ENCODE measurements around the gene CSNK1A1L.

DNA sequence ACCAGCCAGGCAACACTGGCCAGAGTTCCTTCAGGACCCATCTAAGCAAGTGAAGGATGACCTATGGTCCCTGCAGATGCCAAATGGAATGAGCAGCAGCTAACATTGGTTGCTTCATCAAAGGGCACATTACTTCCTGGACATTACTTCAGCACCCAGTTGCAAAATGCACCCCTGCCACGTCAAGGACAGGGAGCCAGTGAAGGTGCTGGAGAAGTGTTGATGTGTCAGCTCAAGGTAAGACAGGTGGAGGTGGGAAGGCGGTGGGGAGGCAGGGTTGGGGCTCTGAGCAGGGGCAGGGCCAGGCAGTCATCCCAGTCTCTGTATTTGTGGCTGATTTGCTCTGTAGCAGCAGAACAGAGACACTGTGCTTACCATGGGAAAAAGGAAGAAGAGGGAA lies 14.6 kb downstream of the CSNK1A1L start:
- TF ChIP-seq, protein P1, sequence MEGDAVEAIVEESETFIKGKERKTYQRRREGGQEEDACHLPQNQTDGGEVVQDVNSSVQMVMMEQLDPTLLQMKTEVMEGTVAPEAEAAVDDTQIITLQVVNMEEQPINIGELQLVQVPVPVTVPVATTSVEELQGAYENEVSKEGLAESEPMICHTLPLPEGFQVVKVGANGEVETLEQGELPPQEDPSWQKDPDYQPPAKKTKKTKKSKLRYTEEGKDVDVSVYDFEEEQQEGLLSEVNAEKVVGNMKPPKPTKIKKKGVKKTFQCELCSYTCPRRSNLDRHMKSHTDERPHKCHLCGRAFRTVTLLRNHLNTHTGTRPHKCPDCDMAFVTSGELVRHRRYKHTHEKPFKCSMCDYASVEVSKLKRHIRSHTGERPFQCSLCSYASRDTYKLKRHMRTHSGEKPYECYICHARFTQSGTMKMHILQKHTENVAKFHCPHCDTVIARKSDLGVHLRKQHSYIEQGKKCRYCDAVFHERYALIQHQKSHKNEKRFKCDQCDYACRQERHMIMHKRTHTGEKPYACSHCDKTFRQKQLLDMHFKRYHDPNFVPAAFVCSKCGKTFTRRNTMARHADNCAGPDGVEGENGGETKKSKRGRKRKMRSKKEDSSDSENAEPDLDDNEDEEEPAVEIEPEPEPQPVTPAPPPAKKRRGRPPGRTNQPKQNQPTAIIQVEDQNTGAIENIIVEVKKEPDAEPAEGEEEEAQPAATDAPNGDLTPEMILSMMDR (IDR thresholded peaks at IDR 0.05): no peak
- TF ChIP-seq POLR2A (IDR thresholded peaks at IDR 0.05): no peak

Data from esophagus squamous epithelium (tissue), 4 donors.